ENCODE measurements around the gene YIF1A. TPM values are rescaled to one million over a fixed set of nuclear protein-coding genes. Genes with fewer than 3 reads are reported as not detected.

The YIF1A gene
- polyA plus RNA-seq, 1 donor from 2014 or later = 51.2 TPM

GRCh38 chr11:66290330-66290621 lies 1.3 kb upstream of the YIF1A start:
- Histone ChIP-seq H3K27me3 (ENCODE audit: insufficient read depth, low read depth, low read length) (peaks cover 32% of the 10 kb centered on the region), H3K4me3 (ENCODE audit: low read length) (peak overlapping the region; percentile 86), H4K20me1 (ENCODE audit: insufficient read depth) (no peaks in the 10 kb centered on the region), H3K36me3 (ENCODE audit: insufficient read depth, low read length) (no peaks in the 10 kb centered on the region), H3K9ac (ENCODE audit: low read length) (peak overlapping the region; percentile 84), H3K79me2 (replicated peaks; ENCODE audit: insufficient read depth, low read length) (peaks cover 17% of the 10 kb centered on the region), H3K4me2 (ENCODE audit: low read length) (no peak overlapping the region), H3K27ac (ENCODE audit: low read length) (no peak overlapping the region), H3F3A (ENCODE audit: insufficient read depth, low read length, poor library complexity, severe bottlenecking) (no peaks in the 10 kb centered on the region), H3K9me3 (ENCODE audit: low read length) (no peaks in the 10 kb centered on the region), H2AFZ (ENCODE audit: low read depth, low read length) (no peak overlapping the region), H3K9me2 (ENCODE audit: insufficient read depth, low read length) (no peaks in the 10 kb centered on the region)
- TF ChIP-seq POLR2AphosphoS5 (IDR thresholded peaks at IDR 0.05) (no peak), SMC3 (conservative IDR thresholded peaks at IDR 0.05; ENCODE audit: poor library complexity) (no peak), MXI1 (conservative IDR thresholded peaks at IDR 0.05; ENCODE audit: poor library complexity, severe bottlenecking) (no peak), RAD21 (conservative IDR thresholded peaks at IDR 0.05) (no peak), REST (IDR thresholded peaks at IDR 0.05; ENCODE audit: borderline replicate concordance) (no peak), TAF1 (IDR thresholded peaks at IDR 0.05; ENCODE audit: low read depth) (no peak), EZH2 (IDR thresholded peaks at IDR 0.05; ENCODE audit: borderline replicate concordance, insufficient read depth, low read length, poor library complexity, severe bottlenecking) (no peak), EP300 (conservative IDR thresholded peaks at IDR 0.05; ENCODE audit: poor library complexity, severe bottlenecking) (no peak)
- TF ChIP-seq, protein P1, sequence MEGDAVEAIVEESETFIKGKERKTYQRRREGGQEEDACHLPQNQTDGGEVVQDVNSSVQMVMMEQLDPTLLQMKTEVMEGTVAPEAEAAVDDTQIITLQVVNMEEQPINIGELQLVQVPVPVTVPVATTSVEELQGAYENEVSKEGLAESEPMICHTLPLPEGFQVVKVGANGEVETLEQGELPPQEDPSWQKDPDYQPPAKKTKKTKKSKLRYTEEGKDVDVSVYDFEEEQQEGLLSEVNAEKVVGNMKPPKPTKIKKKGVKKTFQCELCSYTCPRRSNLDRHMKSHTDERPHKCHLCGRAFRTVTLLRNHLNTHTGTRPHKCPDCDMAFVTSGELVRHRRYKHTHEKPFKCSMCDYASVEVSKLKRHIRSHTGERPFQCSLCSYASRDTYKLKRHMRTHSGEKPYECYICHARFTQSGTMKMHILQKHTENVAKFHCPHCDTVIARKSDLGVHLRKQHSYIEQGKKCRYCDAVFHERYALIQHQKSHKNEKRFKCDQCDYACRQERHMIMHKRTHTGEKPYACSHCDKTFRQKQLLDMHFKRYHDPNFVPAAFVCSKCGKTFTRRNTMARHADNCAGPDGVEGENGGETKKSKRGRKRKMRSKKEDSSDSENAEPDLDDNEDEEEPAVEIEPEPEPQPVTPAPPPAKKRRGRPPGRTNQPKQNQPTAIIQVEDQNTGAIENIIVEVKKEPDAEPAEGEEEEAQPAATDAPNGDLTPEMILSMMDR (IDR thresholded peaks at IDR 0.05; ENCODE audit: poor library complexity, severe bottlenecking) = no peak

- H3K27ac ChIP-seq (ENCODE audit: low read length) = peak overlapping the region; percentile 73
Observed at GRCh38 chr11:66289548-66290329, 796 bp upstream of the YIF1A start.

More at GRCh38 chr11:66289548-66290329, 796 bp upstream of the YIF1A start:
- Histone ChIP-seq H3K9me3 (ENCODE audit: low read length) (no peaks in the 10 kb centered on the region), H3K4me3 (ENCODE audit: low read length) (peak overlapping the region; percentile 86), H3K79me2 (replicated peaks; ENCODE audit: insufficient read depth, low read length) (peaks cover 17% of the 10 kb centered on the region), H3K36me3 (ENCODE audit: insufficient read depth, low read length) (no peaks in the 10 kb centered on the region), H3K9ac (ENCODE audit: low read length) (peak overlapping the region; percentile 84), H3K4me2 (ENCODE audit: low read length) (peak overlapping the region; percentile 68), H2AFZ (ENCODE audit: low read depth, low read length) (no peak overlapping the region), H3K9me2 (ENCODE audit: insufficient read depth, low read length) (no peaks in the 10 kb centered on the region), H3K27me3 (ENCODE audit: insufficient read depth, low read depth, low read length) (peaks cover 32% of the 10 kb centered on the region), H3F3A (ENCODE audit: insufficient read depth, low read length, poor library complexity, severe bottlenecking) (no peaks in the 10 kb centered on the region), H4K20me1 (ENCODE audit: insufficient read depth) (no peaks in the 10 kb centered on the region)
- TF ChIP-seq REST (IDR thresholded peaks at IDR 0.05; ENCODE audit: borderline replicate concordance) = peak; percentile 87
- no peak for TF ChIP-seq POLR2AphosphoS5 (IDR thresholded peaks at IDR 0.05)
- no peak for TF ChIP-seq MXI1 (conservative IDR thresholded peaks at IDR 0.05; ENCODE audit: poor library complexity, severe bottlenecking)
- TF ChIP-seq RAD21 (conservative IDR thresholded peaks at IDR 0.05) = peak; percentile 9

Data from neural cell (in vitro differentiated cells).